GM12875 (cell line): ENCODE data around the gene ADAR.

Experiments
- H3K4me3 ChIP-seq: one replicate; pipeline ENCODE4 v1.5.1; 2011; ENCODE audit warnings: low read depth, low read length, control low read depth
- TF ChIP-seq, protein P1 (sequence below): IDR thresholded peaks from 2 replicates; pipeline ENCODE4 v1.5.1; 2011; ENCODE audit warnings: low read depth, mild to moderate bottlenecking, control low read depth, inconsistent platforms, low read length, moderate library complexity, borderline replicate concordance; ENCODE audit not compliant: insufficient read depth

Gene ADAR

DNA sequence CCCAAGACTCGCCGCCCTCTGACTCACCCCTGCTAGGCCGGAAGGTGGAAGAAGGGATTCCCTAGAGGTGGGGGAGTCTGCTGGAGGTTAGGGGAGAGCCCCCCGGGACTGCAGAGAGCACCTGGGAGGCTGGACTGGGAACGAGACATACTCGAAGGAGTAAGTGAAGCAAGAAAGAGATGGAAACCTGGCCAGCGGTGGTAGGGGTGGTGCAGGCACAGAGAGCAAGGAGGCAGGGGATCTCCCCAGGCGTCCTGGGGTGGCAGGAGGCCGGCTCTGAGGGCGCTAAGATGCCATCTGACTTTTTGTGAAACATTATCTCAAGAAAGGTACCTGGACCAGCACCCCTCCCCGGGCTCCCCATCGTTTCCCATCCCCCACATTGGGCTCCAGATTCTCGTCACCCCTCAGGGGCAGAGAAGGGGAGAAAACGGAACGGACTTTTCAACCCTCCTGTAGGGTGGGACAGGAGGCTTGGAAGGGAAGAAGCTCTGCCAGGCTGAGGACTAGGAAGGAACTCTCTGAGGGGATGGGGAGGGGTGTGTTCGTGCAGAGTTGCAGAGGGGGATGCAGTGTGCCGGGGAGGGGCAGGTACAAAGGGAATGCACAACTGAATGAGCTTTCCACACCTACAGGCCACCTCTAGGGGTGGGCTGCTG lies 39.7 kb downstream of the ADAR start:
- H3K4me3 ChIP-seq: no peak overlapping the region
- TF ChIP-seq, protein P1, sequence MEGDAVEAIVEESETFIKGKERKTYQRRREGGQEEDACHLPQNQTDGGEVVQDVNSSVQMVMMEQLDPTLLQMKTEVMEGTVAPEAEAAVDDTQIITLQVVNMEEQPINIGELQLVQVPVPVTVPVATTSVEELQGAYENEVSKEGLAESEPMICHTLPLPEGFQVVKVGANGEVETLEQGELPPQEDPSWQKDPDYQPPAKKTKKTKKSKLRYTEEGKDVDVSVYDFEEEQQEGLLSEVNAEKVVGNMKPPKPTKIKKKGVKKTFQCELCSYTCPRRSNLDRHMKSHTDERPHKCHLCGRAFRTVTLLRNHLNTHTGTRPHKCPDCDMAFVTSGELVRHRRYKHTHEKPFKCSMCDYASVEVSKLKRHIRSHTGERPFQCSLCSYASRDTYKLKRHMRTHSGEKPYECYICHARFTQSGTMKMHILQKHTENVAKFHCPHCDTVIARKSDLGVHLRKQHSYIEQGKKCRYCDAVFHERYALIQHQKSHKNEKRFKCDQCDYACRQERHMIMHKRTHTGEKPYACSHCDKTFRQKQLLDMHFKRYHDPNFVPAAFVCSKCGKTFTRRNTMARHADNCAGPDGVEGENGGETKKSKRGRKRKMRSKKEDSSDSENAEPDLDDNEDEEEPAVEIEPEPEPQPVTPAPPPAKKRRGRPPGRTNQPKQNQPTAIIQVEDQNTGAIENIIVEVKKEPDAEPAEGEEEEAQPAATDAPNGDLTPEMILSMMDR: no peak

DNA sequence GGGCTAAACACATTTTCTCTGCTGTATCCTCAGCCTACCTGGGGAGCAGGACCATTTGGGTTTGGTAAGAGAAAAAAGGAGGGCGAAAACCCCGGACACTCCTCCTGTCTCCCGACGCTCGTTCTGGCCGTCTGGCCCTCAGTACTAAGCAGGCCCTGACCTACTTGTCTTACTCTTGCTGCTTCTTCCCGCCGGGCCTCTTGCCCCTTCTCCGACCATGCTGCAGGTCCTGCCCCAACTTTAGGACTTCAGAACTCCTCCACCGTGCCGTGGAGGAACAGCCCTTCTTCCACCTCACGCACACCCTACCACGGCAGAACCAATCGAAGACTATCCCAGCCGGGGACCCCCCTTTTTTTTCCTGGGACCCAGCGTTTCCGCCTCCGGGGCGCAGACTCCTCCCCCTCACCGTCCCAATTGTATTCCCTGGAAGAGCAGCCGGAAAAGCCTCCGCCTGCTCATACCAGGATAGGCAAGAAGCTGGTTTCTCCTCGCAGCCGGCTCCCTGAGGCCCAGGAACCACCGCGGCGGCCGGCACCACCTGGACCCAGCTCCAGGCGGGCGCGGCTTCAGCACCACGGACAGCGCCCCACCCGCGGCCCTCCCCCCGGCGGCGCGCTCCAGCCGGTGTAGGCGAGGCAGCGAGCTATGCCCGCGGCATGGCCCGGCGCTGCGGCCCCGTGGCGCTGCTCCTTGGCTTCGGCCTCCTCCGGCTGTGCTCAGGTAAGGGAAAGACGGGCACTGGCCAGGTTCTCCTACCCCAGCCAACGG lies 40.4 kb downstream of the ADAR start, which contains the start of gene CHRNB2:
CHRNB2 (plus strand) TSS at position 393 of the 771 bp plus-strand sequence; CDS start at position 660, 267 bp downstream.
- TF ChIP-seq, protein P1: no peak
- H3K4me3 ChIP-seq: no peak within 1 kb of the TSS

DNA sequence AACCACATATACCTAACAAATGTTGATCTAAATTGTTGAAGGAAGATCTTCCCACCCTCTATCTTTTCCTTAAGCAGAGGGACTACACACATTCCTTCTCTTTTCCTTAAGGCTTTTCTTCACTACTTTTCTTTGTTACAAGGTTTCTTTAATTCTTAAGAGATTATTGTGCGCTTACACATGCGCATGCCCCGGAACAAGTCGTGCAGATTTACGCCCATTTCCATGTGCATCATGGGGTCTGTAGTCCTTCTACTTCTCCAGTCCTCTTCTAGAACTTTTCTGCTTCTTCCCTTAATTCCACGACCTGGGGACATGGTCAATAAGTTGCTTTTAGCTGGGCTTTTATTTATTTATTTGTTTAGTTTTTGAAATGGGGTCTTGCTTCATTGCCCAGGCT lies 42.1 kb downstream of the ADAR start:
- no peak overlapping the region for H3K4me3 ChIP-seq
- TF ChIP-seq, protein P1: no peak

DNA sequence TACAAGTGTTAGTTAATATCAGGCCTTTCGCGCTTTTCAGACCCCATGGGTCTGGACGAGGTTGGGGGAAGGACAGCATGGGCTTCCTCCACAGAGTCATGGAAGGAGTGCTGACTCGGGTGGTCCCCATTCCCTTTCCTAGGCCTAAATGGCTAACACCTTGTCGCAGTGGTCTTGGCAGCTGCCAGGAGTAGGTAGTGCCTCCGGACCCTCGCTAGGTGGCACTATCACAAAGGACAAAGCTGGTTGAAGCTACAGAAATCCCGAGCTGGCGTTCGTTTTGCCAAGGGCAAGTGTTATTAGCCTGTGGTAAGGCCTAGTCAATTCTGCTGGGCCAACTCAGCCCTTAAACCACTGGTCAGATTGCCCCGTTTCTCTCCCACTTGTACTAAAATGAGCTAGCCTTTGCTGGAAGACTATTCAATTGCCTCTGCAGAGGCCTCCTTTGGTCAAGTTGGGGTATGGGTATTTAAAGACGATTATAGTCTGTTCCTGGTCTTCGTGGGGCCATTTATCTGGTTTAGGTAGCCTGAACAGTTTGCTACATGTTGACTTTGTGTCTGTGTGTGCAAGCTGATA lies 48.4 kb downstream of the ADAR start:
- TF ChIP-seq, protein P1: peak; percentile 93
- peak overlapping the region; percentile 61 for H3K4me3 ChIP-seq

DNA sequence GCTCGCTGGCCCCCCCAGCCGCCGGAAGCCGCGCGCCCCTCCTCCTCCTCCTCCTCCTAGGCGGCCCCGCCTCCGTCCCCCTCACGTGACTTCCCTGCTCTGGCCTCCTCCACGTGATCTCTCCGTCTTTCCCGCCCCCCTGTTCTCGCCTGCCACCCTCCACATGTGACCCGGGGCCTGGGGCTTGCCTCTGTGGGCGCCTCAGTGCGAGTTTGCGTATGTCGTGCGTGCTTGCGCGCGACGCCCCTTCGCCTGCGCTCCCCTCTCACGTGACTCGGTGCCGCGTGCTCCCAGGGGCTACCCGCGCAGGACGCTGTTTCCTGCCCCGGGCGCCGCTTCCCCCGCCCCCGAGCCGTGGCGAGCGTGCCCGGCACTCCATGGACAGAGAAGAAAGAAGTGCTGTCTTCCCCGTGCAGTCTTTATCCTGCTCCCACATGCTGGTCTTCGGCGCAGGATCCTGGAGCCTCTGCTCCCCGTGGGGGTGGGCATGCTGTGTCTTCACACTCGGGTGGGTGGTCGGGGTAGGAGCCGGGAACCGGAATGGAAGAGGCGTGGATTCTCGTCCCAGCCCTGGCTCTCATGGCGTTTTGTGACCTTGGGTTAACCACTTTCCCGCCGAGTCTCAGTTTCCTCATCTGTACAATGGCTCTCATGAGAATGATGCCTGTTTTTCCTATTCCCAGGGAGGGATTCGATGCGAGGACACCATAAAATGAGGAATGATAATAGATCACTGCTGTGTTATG lies 49.1 kb downstream of the ADAR start:
- TF ChIP-seq, protein P1: no peak

DNA sequence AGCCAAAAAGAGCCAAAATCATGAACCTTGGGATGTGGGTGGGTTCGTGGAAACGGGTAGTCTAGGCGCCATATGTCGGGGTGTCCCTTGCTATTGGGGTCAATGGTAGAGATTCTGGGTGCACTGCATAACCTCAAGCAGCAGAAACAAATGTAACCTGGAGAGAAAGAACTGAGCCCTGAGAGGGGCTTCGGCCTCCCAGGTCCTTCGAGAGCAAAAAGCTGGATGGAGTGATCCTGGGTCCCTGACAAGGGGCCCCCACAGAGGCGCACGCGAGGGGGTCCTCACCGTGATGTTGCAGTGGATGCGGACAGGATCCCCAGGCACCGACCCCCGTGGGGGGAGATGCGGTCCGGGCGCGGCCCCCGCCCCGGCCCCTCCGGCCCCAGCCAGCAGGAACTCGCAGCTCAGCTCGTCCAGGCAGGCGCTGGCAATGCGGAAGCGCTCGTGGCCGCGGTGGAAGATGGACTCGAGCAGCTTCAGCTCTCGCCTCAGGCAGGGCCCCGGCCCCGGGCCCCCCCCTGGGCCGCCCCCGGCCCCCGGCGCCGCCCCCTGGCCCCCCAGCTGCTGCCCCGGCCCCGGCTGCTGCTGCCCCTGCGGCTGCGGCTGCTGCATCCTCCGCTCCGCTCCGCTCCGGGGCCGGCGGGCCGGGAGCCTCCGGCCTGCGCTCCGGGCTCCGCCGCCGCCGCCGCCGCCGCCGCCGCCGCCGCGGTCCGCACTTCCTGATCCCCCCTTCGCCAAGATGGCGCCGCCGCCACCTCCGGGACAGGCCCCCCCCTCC lies 49.9 kb downstream of the ADAR start, which contains the start of gene UBE2Q1:
UBE2Q1 (minus strand) TSS at position 724 of the 781 bp plus-strand sequence; CDS start at position 615, 109 bp downstream.
- TF ChIP-seq, protein P1: no peak
- H3K4me3 ChIP-seq: peak within 1 kb of the TSS; percentile 91

More for the DNA sequence above, 49.1 kb downstream of the ADAR start:
- peak overlapping the region; percentile 61 for H3K4me3 ChIP-seq
